GM21360 (cell line): ENCODE measurements around the gene MRPL37.
"Not testable (repeated sequence)": the region's sequence is repeated elsewhere in the genome, so short reads cannot be mapped to it uniquely, and the experiment has no call there.

Source experiments
- ATAC-seq: cut with Tn5 transposase; IDR thresholded peaks from one replicate; pipeline ENCODE4 v1.9.1; 2021; ENCODE audit warnings: mild to moderate bottlenecking, moderate library complexity; ENCODE audit not compliant: unreplicated experiment

MRPL37 gene

DNA sequence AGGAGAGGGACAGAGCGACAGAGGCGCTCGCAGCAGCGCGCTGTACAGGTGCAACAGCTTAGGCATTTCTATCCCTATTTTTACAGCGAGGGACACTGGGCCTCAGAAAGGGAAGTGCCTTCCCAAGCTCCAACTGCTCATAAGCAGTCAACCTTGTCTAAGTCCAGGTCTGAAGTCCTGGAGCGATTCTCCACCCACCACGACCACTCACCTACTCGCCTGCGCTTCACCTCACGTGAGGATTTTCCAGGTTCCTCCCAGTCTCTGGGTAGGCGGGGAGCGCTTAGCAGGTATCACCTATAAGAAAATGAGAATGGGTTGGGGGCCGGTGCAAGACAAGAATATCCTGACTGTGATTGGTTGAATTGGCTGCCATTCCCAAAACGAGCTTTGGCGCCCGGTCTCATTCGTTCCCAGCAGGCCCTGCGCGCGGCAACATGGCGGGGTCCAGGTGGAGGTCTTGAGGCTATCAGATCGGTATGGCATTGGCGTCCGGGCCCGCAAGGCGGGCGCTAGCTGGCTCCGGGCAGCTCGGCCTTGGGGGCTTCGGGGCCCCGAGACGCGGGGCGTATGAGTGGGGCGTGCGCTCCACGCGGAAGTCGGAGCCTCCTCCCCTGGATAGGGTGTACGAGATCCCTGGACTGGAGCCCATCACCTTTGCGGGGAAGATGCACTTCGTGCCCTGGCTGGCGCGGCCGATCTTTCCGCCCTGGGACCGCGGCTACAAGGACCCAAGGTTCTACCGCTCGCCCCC is at the start of gene MRPL37, which contains the start of gene CYB5RL:
Gene MRPL37 (plus strand): TSS at position 403 of the 754 bp plus-strand sequence. CDS start 77 bp downstream, at position 480.
Gene CYB5RL (minus strand): TSS at position 266 of the 754 bp plus-strand sequence. CDS start 4,414 bp downstream, outside the sequence.
- ATAC-seq = peak; percentile 91

GRCh38 chr1:54151013-54151412 is 49.0 kb upstream of the MRPL37 start:
- ATAC-seq = no peak

DNA sequence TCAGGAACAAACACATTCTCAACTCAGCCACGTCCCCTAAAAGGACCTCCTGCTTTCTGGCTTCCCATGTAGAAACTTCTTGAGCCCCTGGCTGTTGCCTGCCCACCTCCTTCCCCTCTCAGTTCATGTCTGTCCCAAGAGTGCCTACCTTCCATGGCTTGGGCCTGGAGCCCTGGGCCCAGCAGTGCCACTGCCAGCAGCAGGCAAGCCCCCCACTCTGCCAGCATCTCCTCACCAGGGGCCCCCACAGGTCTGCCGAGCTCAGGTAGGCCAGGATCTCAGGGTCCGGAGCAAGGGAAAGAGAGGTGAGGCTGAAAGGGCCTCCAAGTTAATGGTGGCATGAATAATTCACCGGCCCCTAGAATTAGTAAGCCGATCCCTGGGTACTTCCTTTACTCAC is 47.3 kb upstream of the MRPL37 start, which contains the start of gene CDCP2:
Gene CDCP2 (minus strand): TSS at position 305 of the 400 bp plus-strand sequence. CDS start 78 bp downstream, at position 227.
- no peak for ATAC-seq

DNA sequence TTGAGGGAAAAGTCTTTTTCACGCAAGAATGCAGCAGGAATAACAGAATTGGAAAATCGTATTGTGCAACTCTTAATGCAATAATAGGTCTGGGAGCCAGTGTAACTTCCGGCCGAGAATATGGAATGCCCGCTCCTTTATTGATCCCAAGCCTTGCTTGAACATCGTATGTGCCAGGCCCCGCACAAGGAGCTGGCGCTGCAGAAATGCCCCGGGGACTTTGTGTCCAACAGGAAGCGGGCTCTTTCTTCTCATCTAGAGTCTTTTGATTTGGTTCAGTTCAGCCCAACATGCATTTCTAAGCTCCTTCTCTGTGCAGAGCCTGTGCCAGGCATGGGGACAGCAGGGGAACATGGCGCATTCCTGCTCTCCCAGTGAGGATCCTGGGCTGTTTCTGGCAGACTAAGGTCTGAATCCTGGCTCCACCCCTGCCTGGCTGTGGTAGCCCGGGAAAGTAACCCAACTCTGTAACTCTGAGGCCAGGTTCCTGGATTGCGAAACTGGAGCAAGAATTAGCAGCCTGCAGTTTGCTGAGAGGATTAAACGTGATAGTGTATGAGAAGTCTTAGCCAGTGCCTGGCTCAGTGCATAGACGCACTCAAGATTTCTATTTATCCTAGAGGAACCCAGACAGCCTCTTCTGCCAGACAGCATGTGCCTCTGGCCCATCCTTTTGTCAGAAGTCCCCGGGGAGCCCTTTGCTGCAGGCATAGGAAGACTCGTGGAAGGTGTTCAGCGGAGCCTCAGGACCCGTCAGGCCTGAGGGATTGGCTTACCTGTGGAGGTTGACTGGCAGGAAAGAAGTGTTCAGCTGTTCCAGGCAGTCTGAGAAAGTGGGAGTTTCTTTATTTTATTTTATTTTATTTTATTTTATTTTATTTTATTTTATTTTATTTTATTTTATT is 46.2 kb upstream of the MRPL37 start:
- ATAC-seq = no peak

DNA sequence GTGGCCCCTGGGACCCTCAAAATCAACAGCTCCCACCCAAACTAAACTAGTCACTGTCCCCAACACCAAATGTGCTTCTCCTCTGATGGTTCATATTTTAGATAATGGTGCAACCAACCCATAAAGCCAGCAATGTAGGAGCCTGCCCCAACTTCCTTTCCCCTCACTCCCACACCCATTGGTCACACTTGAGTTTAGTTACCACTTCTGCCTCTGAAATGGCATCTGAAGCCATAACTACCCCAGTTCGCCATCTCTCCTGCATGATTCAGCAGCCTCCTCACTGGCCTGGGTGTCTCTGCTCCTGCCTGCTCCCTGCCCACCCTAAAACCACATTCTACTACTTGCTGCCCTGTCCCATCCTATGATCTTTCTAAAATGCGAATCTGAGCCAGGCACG is 43.8 kb upstream of the MRPL37 start:
- ATAC-seq = no peak

DNA sequence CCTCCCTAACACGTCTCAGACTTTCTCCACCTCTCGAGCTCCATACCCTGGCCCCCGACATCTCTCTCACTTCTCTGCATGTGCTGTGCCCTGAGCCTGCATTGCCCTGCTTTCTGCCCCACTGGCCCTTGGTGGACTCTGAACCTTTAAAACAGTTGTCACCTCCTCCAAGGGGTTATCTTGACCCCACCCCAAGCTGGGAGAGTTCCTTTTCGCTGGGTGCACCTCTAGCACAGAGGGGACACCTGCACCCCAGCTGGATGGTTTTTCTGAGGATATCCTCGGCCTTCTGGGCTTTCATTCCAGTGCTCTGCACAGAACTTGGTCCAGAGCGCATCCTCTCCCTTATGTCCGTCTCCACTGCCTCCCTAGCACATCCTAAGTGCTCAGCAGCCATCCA is 43.0 kb upstream of the MRPL37 start:
- ATAC-seq = no peak

DNA sequence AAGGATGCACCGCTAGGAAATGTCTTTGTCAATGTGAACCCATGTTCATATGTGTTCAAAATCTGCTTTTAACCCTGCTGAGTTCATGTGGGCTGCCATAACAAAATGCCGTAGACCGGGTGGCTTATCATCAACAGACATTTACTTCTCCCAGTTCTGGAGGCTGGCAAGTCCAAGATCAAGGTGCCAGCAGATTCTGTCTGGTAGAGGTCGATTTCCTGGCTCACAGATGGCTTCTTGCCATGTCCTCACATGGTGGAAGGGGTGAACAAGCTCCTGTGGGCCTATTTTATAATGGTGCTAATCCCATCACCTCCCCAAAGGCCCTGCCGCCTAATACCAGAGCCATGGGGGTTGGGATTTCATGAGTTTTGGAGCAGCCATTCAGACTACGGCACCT is 42.6 kb upstream of the MRPL37 start:
- ATAC-seq = no peak

- ATAC-seq = no peak
Observed at GRCh38 chr1:54158071-54158470, 41.9 kb upstream of the MRPL37 start.

- no peak for ATAC-seq
Observed at GRCh38 chr1:54159733-54160316, 40.1 kb upstream of the MRPL37 start.

DNA sequence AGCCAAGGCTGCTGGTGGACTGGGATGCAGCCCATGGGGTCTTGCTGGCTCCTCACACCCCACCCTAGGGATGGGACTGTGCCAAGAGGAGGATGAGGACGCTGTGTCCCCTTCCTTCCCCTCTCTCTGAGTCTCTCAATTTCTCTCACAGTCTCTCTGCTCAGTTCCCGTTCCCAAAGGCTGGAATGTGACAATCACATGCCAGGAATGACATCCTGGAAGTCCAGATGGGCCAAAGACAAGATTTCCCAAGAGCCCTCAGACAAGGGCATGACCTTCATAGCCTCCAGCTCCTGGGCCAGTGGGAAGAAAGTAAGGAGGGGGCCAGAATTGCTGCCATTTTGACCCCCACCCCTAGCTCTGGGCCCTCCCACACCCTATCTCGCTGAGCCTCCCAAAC is 39.6 kb upstream of the MRPL37 start:
- no peak for ATAC-seq

DNA sequence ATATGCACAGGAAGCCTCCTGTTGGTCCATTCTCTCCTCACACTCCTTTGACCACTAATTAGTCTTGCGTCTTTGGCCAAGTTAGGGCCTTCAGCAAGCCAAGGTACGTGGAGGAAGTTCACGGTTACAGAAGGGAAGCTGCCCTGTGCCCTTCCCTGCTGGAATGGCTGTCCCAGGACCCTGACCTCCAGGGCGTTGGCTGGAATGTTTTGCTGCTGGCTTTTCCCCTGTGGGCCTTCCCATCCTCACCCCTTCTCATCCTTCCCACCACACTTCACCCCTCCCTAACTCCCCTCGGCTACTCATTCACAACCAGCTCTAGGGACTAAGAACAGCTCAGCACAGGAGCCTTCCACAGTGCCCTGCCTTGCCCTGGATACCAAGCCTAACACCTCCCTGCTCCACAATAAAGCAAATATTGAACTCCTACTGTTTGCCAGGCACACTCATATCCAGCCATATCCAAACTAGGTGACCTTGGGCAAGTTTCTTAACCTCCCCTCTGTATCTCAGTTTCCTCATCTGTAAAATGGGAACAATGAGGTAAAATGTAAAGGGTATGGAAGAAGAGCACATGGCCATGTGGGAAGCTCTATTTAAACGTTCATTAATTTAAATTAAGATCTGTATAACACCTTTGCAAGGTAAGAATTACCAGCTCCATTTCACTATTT is 38.3 kb upstream of the MRPL37 start:
- ATAC-seq = no peak

DNA sequence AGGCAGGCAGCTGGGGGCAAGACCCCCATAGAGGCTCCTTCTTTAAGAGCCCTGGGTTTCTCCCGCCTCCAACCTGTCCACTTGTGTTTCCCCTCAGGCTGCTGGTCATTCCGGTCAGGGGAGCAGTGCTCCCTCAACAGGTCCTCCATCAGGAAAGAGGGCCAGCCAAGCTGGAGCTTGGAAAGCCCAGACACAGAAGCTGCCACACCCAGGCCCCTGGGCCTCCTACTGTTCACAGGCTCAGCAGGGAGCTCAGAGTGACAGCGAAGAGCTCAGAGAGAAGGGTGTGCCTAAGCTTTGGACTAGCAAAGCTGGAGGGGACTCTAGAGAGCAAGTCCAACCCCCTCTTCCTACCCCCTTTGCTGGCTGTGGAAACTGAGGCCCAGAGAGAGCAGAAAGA is 36.9 kb upstream of the MRPL37 start:
- no peak for ATAC-seq

GRCh38 chr1:54163573-54163972 is 36.4 kb upstream of the MRPL37 start:
- ATAC-seq = no peak

DNA sequence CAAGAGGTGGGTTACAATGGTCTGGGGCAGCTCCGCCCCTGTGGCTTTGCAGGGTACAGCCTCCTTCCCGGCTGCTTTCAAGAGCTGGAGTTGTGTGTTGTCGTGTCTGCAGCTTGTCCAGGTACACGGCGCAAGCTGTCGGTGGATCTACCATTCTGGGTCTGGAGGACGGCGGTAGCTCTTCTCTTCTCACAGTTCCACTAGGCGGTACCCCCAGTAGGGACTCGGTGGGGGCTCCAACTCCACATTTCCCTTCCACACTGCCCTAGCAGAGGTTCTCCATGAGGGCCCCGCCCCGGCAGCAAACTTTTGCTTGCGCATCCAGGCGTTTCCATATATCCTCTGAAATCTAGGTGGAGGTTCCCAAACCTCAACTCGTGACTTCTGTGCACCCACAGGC is 34.8 kb upstream of the MRPL37 start:
- no peak for ATAC-seq

DNA sequence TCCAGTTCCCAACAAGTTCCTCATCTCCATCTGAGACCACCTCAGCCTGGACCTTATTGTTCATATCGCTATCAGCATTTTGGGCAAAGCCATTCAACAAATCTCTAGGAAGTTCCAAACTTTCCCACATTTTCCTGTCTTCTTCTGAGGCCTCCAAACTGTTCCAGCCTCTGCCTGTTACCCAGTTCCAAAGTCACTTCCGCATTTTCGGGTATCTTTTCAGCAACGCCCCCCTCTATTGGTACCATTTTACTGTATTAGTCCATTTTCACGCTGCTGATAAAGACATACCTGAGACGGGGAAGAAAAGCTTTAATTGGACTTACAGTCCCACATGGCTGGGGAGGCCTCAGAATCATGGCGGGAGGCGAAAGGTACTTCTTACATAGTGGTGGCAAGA is 33.6 kb upstream of the MRPL37 start:
- ATAC-seq = not testable (repeated sequence)

GRCh38 chr1:54167422-54168139 is 32.4 kb upstream of the MRPL37 start:
- no peak for ATAC-seq

GRCh38 chr1:54168206-54168965 is 31.6 kb upstream of the MRPL37 start:
- no peak for ATAC-seq

- ATAC-seq = no peak
Observed at GRCh38 chr1:54169068-54169467, 30.9 kb upstream of the MRPL37 start.

DNA sequence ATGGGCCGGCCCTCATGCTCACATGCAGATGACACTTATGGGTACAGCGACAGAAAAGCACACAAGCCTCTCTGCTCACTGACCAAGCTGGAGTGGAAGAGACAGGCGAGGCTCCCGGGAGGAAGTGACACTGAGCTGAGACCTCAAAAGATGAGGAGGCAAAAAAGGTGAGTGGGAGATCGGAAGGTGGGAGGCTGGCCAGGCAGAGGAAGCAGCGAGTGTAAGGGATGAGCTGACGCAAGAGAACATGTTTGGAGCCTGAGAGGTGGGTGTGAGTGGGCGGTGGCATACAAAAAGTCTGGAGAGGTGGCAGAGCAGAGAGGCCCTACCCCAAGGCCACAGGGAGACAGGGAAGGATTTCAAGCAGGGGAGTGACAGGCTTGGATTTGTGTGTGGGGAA is 29.0 kb upstream of the MRPL37 start:
- no peak for ATAC-seq
